ENCODE data around the gene TMEM51.

TMEM51 gene

DNA sequence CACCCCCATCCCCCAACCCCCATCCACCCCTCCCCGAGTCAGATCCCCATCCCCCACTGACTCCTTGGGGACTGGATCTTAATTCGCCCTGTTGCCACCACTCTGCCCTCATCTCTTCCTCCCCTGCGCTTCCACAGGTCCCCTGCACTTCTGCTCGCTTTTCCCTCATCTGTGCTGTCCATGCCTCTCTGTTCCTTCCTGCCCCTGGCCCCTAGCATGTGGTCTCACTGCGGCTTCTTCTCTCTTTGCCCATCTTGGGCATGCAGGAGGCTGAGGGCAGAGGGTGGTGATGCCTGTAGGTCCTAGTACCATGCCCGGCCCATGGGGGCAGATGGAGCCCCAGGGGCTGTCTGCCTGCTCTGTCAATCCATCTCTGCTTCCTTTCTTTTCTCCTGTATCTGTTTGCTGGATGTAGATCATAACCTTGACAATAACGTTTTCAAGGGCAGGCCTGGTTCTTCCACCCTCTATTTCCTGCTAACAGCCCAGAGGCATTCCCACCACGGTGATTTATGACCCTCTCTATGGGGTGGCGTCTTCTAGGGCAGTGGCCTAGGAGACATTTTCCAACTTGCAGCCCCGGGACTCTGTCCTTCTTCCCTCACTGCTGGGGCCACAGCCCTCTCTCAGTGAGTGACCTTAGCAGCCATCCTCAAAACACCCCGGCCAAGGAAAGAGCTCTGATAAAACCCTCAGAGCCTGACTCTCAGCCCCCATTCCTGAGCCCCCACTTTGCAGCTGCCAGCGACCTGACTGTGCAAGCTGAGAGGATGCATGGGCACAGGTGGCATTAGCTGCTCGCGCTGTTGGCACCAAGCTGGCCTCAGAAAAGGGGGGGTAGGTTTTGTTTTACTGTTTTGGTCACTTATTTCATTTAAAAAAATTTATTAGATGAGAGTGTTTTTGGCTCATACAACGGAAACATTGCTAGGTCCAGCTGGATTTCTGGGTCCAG, 33.9 kb downstream of the TMEM51 start:
- TF ChIP-seq, protein P1, sequence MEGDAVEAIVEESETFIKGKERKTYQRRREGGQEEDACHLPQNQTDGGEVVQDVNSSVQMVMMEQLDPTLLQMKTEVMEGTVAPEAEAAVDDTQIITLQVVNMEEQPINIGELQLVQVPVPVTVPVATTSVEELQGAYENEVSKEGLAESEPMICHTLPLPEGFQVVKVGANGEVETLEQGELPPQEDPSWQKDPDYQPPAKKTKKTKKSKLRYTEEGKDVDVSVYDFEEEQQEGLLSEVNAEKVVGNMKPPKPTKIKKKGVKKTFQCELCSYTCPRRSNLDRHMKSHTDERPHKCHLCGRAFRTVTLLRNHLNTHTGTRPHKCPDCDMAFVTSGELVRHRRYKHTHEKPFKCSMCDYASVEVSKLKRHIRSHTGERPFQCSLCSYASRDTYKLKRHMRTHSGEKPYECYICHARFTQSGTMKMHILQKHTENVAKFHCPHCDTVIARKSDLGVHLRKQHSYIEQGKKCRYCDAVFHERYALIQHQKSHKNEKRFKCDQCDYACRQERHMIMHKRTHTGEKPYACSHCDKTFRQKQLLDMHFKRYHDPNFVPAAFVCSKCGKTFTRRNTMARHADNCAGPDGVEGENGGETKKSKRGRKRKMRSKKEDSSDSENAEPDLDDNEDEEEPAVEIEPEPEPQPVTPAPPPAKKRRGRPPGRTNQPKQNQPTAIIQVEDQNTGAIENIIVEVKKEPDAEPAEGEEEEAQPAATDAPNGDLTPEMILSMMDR (IDR thresholded peaks at IDR 0.05; ENCODE audit: insufficient read depth, low read depth, low read length, missing control alignments): no peak
- H3K4me3 ChIP-seq (ENCODE audit: low read depth, low read length): no peak overlapping the region
- no peak for DNase-seq (ENCODE audit: low read depth)

DNA sequence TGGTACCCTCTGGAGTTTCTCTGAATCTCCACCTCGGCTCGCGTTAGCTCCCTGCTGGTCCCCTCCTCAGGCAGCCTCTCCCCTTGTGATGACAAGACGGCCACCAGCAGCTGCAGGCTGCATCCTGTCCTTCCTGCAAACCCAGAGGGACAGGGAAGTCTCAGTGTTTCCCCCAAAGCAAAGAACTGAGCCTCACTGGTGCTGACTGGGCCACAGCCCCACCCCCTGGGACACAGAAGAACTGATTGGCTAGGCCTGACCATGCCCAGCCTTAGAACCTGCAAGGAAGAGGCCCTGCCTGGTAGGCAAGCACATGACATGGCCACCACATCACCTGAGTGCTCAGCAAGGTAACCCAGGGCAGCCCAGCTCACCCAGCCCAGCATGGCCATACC, 34.6 kb downstream of the TMEM51 start:
- no peak overlapping the region for H3K4me3 ChIP-seq (ENCODE audit: low read depth, low read length)
- DNase-seq (ENCODE audit: low read depth): no peak
- TF ChIP-seq, protein P1 (IDR thresholded peaks at IDR 0.05; ENCODE audit: insufficient read depth, low read depth, low read length, missing control alignments): no peak

GRCh38 chr1:15188678-15189077, 35.1 kb downstream of the TMEM51 start:
- no peak for DNase-seq (ENCODE audit: low read depth)
- H3K4me3 ChIP-seq (ENCODE audit: low read depth, low read length): no peak overlapping the region
- TF ChIP-seq, protein P1 (IDR thresholded peaks at IDR 0.05; ENCODE audit: insufficient read depth, low read depth, low read length, missing control alignments): no peak

GRCh38 chr1:15189692-15190370, 36.3 kb downstream of the TMEM51 start:
- TF ChIP-seq, protein P1 (IDR thresholded peaks at IDR 0.05; ENCODE audit: insufficient read depth, low read depth, low read length, missing control alignments): no peak
- H3K4me3 ChIP-seq (ENCODE audit: low read depth, low read length): no peak overlapping the region
- DNase-seq (ENCODE audit: low read depth): no peak

DNA sequence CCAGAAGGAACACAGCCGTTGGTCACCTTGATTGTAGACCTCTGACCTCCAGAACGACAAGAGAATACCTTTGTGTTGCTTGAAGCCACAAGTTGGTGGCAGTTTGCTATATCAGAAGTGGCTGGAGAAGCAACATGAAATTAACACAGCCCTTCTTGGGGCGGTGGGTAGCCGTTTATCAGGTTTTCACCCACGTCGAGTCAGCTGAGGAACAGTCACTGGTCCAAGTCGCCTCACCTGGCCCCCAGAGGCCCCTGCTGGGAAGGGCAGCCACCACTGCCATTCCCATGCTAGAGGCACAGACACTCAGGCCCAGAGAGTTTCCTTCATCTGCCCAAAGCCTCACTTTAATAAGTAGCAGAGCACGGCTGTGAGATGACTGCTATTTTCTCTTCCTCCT, 37.7 kb downstream of the TMEM51 start:
- DNase-seq (ENCODE audit: low read depth): no peak
- TF ChIP-seq, protein P1 (IDR thresholded peaks at IDR 0.05; ENCODE audit: insufficient read depth, low read depth, low read length, missing control alignments): no peak
- no peak overlapping the region for H3K4me3 ChIP-seq (ENCODE audit: low read depth, low read length)

- no peak overlapping the region for H3K4me3 ChIP-seq (ENCODE audit: low read depth, low read length)
- no peak for DNase-seq (ENCODE audit: low read depth)
- TF ChIP-seq, protein P1 (IDR thresholded peaks at IDR 0.05; ENCODE audit: insufficient read depth, low read depth, low read length, missing control alignments): no peak
Observed at GRCh38 chr1:15191770-15192169, 38.2 kb downstream of the TMEM51 start.

All from GM12865 (cell line).